Stimulated activated CD4-positive, alpha-beta T cell treated with anti-CD3 and anti-CD28 coated beads, Interleukin-2, amount 100 ng/mL, for 24 hours (primary cell): ENCODE results near the gene PTK6.
"Not testable (repeated sequence)": the region's sequence is repeated elsewhere in the genome, so short reads cannot be mapped to it uniquely, and the experiment has no call there.

ENCODE experiments used
- DNase-seq, 2 donors: peaks; one replicate each; pipeline ENCODE4 v3.0.0-alpha.2; 2020

The PTK6 gene

DNA sequence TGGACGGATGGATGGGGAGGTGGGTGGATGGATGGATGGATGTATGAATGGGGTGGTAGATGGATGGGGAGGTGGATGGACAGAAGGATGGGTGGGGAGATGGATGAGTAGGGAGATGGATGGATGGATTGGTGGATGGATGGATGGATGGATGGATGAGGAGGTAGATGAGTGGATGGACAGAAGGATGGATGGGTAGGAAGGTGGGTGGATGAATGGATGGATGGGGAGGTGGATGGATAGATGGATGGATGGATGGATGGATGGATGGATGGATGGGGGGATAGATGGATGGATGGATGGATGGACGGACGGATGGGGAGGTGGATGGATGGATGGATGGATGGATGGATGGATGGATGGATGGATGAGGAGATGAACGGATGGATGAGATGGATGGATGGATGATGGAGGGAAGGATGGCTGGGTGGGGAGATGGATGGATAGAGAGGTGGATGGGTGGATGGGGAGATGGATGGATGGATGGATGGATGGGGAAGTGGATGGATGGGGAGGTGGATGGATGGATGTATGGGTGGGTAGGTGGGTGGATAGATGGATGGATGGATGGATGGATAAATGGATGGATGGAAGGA lies 45.4 kb downstream of the PTK6 start:
- no peak for DNase-seq

DNA sequence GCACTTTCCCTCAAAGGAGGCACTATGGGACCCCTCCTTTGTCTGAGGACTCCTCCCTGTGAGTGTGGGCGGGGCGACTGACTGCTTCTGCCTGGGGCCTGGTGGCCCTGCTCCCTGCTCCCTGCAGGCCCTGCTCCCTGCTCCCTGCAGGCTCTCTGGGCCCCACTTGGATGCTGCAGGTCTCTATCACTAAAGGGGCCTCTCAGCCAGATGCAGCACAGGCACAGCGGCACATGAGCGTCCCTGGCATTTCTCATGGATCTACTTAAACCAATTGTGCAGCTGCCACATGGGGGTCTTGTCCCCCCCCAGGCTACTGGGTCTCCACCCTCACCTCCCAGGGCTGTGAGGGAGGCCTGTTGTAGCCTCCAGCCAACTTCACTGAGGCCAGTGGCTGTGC lies 46.1 kb downstream of the PTK6 start:
- DNase-seq: no peak

DNA sequence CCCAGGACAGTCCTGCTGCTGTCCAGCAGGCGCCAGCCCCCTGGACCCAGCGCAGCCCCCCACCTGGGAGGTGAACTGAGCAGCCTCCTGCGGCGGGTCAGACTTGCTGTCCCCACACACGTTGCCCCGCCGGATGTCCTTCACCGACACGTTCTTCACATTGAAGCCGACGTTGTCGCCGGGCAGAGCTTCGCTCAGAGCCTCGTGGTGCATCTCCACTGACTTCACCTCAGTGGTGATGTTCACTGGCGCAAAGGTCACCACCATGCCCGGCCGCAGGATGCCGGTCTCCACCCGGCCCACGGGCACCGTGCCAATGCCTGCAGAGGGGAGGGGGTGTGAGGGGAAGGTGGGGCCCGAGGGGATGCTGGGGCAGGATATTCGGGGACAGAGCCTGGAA lies 46.8 kb downstream of the PTK6 start:
- no peak for DNase-seq

DNA sequence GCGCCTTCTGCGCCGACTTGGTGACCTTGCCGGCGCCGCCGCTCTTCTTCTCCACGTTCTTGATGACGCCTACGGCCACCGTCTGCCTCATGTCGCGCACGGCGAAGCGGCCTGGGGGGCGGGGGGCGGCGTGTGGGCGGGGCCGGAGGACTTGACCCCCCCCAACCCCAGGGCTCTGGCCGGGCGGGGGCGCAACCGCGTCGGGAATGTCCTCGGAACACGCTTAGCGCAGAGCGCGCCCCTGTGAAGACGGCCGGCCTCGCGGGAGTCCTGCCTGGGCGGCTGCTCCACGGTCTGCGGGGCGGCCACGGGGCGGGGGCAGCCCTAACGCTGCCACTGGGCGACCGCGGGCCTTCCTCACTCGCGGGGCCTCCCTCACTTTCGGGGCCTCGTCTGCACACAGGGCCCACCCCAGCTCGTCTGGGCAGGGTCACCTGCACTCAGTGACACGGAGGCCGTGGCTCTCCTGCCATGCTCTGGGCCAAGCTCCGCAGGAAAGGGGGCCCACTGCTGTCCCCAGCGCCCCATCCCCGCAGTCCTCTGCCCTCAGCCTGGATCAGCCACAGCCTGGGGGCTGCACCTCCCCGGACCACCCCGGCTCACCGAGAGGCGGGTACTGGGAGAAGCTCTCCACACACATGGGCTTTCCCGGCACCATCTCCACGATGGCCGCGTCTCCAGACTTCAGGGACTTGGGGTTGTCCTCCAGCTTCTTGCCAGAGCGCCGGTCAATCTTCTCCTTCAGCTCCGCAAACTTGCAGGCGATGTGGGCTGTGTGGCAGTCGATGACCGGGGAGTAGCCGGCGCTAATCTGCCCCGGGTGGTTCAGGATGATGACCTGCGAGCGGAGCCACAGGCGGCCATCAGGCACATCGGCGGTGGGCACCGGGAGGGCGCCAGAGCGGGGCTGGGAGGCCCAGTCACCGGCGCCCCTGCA lies 48.6 kb downstream of the PTK6 start:
- no peak for DNase-seq

DNA sequence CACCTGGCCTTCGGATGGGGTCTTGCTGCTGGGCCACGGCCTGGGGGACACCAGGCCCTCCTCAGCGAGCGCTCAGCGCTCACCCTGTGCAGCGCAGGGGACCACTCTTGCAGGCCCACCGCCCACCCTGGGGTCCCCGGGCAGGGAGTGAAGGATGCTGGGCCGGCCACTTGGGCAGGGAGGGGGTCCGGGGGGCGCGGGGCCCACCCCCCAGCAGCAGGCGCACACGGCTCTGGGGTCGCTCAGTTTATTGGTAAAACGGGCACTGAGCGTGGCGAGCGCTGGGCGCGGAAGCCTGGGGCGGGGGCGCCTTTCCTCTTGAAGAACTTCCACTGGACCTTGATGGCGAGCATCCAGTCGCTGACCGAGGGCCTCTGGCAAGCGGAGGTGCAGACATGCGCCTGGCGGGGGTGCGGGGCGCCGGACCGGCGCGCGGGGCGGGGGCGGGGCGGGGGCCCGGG lies 49.4 kb downstream of the PTK6 start:
- no peak for DNase-seq

DNA sequence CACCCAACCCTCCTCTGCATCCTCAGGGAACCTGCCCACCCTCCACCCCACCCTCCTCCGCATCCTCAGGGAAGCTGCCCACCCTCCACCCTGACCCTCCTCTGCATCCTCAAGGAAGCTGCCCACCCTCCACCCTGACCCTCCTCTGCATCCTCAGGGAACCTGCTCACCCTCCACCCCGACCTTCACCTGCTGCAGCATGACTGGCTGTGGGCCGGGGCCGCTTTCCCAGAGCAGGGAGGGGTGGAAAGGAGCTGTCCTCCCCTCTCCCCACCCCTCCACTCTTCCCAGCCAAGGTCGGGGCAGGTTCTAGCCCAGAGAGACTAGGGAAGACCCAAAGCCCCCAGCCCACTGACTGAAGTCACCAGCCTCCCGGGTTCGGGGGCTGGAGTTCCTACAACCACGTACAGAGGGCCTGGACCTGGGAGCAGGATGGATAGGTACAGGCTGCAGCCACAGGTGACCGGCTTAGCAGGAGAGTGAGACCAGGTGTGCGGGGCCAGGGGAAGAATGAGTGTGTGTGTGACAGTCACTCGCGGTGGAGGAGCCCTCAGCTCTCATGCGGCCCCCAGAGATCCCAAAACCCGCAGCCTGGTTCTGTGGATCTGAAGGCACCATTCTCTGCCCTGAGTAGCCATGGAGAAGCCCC lies 49.9 kb downstream of the PTK6 start:
- no peak for DNase-seq

DNA sequence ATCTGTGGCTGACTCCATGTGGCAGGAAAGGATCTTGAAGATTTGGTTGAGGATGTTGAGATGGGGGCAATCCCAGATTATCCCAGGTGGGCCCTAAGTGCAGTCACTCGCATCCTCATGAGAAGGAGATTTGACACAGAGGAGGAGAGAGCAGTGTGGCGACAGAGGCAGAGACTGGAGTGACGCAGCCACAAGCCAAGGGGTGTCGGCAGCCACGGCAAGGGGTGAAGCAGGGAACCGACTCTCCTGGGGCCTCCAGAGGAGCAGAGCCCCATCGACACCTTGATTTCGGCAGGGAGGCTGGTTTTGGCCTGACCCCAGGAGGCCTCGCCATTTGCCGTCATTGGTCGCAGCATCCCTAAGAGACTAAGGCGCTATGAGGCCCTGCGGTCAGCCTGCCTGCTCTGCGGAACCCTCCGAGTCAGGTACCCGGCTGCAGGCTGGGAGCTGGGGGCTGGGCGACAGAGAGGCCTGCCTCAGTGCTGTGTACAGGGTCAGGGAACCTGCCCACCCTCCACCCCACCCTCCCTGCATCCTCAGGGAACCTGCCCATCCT lies 50.8 kb downstream of the PTK6 start:
- no peak for DNase-seq

DNA sequence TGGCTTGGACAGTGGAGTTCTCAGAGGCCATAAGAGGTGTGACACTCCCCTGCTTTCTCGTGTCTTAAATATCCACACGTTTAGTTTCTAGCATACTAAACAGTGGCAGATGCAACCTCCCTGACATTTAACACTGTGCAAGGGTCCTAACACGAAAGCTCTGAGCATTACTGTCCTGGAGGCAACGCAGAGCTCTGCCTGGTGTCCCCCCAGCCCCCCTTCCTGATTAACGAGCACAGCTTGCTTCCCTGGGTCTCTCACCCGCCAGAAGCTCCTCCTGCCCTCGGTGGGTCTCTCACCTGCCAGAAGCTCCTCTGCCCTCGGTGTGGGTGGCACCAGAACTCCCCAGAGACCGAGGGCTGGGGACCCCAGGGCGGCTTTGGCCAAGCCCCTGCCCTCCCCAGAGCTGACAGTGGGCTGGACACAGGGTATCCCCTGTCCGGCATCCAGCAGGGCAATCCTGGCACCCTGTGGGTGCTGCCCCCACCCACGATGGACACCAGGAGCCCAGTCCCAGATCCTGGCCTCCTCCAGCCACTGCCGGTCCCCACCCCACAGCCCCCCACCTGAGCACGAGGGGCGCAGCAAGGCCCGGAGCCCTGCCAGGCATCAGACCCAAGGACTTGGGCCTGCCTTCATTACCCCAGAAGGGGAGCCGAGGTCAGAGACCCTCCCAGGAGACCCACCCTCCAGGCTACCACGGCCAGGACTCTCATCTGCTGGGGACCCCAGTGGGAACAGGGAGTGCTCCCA lies 52.3 kb downstream of the PTK6 start:
- DNase-seq: no peak

DNA sequence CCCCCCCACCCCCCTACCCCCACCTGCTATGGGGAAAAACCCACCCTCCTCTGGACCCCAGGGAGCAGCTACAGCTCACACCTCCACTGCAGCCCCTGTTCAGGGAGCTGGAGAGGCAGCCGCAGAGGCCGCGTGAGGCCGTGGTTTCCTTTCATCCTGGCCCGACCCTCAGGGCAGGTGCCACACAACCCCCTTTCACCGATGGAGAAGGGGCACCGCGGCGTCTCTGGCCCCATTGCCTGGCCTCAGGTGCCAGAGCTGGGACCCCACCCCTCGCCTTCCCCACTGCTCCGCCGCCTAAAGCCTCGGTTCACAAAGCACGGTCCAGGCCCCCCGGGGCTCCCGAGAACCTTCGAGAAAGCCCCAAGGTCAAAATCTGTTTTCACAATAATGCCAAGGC lies 52.9 kb downstream of the PTK6 start:
- DNase-seq: no peak

DNA sequence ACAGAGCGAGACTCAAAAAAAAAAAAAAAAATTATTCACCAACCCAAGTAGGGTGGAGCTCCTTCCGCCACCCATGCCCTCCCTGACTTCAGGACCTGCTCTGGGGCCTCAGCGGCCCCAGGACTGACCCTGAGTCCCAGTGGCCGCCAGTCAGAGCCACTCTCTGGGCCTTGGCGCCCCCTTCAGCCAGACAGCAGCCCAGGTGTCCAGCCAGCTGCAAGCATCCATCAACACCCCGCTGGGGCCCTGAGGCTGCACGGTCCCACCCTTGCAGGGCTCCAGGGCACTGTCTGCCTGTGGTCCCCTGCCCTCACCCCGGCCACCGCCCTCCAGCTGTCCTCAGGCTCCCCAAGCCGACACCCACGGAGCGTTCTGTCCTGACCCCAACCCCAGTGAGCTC lies 53.3 kb downstream of the PTK6 start:
- DNase-seq: no peak

DNA sequence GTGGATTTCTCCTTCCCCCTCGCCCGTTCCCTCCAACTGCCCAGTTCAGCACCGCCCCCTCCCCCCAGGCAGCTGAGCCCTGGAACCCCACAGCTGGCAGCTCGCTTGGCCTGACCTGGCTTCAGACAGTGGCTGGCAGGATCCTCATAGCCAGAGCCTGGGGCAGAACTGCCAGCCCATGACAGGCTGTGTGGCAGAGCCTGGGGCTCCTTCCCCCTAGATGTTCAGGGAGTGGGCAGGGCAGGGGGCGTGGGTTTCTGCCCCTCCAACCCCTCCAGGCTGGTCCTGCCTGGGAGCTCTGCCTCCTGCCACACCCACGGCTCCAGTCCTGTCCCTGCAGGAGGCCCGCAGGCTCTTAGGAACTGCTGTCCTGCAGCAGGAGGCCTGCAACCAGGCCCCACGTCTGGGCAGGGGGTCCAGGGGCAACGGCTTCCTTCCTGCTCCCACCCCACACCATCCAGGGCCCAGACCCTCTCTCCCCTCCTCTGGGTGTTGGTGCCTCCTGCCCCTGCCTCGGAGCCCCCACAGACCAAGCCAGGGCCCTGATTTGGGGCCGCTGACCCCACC lies 55.1 kb downstream of the PTK6 start:
- no peak for DNase-seq

DNA sequence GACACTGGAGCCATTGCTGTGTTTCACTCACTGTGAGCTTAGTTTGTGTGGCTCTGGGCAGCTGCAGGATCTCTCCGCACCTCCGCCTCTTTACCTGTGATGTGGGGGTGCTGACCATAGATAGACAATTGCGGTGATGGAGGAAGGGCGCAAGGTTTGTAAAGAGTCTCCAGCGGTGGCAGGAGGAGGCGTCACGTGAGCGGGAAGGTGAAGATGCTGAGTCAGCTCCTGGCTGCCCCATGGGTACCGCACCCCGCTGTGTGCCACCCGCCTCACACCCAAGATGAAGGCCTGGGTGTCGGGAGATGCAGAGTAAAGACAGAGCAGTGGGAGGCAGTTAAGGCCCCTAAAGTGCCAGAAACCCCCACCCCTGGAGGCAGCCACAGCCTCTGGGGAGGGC lies 55.7 kb downstream of the PTK6 start:
- no peak for DNase-seq

DNA sequence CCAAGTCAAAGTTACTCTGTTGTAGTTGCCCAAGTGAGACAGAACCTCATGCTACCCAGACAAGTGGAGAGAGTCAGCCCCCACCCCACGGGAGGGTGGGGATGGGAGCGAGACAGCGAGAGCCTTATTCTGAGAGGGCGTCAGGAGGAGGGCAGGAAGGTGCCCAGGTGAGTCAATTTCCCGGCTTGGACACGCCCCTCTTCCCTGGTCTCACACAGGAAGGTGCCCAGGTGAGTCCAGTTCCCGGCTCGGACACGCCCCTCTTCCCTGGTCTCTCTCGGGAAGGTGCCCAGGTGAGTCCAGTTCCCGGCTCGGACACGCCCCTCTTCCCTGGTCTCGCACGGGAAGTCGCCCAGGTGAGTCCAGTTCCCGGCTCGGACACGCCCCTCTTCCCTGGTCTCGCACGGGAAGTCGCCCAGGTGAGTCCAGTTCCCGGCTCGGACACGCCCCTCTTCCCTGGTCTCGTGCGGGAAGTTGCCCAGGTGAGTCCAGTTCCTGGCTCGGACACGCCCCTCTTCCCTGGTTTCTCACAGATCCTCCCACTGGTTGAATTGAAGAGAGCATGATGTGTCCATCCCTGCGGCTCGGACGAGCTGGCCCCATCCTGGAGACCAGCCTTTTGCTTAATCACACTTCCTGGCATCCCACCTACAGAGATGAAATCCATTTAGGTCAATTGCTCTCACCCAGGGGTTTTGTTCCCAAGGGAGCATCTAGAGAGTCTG lies 57.3 kb downstream of the PTK6 start:
- DNase-seq: not testable (repeated sequence)

DNA sequence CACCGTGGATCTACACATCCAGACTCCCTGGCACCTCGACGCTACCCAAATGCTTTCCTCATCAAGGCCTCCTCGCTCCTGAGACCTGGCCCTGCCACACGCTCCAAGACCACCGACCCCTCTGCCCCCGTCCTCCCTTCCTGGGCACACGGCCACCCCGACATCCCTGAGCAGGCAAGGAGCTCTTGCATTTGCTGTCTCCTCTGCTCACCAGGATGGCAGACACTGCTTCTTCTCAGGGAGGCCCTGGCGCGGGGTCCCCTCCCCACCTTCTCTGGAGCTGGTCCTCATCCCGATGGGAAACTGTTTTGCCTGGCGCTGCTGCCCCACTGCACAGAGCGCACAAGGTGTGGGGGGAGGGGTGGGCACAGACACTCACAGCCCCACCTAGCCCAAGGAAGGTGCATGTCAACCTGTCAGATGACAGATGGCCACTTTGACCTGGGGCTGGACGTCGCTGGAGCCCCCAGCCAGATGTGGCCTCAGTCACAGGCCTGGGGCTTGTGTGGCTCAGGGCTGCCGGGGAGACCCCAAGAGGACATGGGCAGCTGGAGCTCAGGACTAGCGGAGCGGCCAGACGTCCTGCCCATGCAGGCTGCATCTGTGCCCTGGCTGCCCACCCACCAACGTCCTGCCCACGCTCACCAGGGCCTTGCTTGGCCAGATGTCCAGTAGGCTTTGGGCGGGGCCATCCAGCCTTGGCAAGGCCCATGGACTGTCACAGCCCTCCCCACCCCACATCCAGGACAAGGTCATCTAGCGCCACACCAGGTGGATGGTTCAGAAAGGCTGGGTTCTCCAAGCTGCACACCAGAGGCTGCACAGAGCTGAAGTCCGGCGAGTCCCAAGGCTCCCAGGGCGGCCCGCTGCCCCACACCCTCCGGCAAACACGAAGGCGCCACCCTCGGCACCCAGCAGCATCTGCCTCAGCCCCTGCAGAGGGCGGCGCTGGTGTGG lies 58.6 kb downstream of the PTK6 start:
- no peak for DNase-seq
